GM12878 (cell line): ENCODE results near the gene CXCR1. TPM values are rescaled to one million over a fixed set of nuclear protein-coding genes. Genes with fewer than 3 reads are reported as not detected.

Experiments
- ATAC-seq: fragments of 200-7000 bp; cut with Tn5 transposase; 3 replicates; pipeline ENCODE4 v1.9.1; 2020; ENCODE audit warnings: mild to moderate bottlenecking, moderate library complexity
- BruUV-seq: library from RNA; stranded (reverse); fragments of 400-500 nt; replicated peaks from 2 replicates; lab custom pipeline; 2021; lab: Mats Ljungman, UMichigan
- CTCF ChIA-PET: fragments of 300-600 bp; sonication (Branson Sonifier 250); formaldehyde crosslinking; extraction: SDS; loops from one replicate; lab custom pipeline; 2021; ENCODE audit warnings: inconsistent platforms; lab: Yijun Ruan, JAX
- POLR2A ChIA-PET: fragments of 350-600 bp; formaldehyde crosslinking; extraction: SDS; loops from one replicate; lab custom pipeline; 2021; ENCODE audit warnings: inconsistent platforms; lab: Charles Lee
- RAD21 ChIA-PET: fragments of 300-600 bp; sonication (Branson Sonifier 250); formaldehyde crosslinking; loops from one replicate; lab custom pipeline; 2023; ENCODE audit warnings: antibody characterized with exemption; ENCODE audit not compliant: unreplicated experiment; lab: Charles Lee
- SMC1A ChIA-PET: fragments of 300-600 bp; sonication (Branson Sonifier 250); formaldehyde crosslinking; loops from one replicate; lab custom pipeline; 2023; ENCODE audit not compliant: unreplicated experiment, uncharacterized antibody; lab: Charles Lee
- DNase-seq: peaks from one replicate; pipeline ENCODE4 v3.0.0-alpha.2; 2011; ENCODE audit warnings: low read depth, low spot score
- FAIRE-seq: peaks from 3 replicates; lab custom pipeline; 2011; peaks lifted over from hg19 to GRCh38; lab: Jason Lieb, UNC
- H2AFZ ChIP-seq: 2 replicates; pipeline ENCODE4 v1.6.0; 2011; ENCODE audit warnings: low read depth, low read length, control low read depth; ENCODE audit not compliant: control insufficient read depth
- H3K27ac ChIP-seq: 2 replicates; pipeline ENCODE4 v1.5.1; 2011; ENCODE audit warnings: control low read depth; ENCODE audit not compliant: control insufficient read depth, insufficient read depth
- H3K27me3 ChIP-seq, 2 experiments: replicated peaks in 1 of 2; 2 replicates each; pipeline versions ENCODE4 v1.6.0 to v1.6.1; 2011; ENCODE audit warnings: low read length in 1 of 2; ENCODE audit not compliant: control insufficient read depth in 2 of 2, insufficient read depth in 2 of 2
- H3K36me3 ChIP-seq, 2 experiments: 2 replicates each; pipeline ENCODE4 v1.5.1; 2011; ENCODE audit warnings: low read length in 1 of 2; ENCODE audit not compliant: control insufficient read depth in 2 of 2, insufficient read depth in 2 of 2
- H3K4me1 ChIP-seq: 2 replicates; pipeline ENCODE4 v1.6.1; 2011; ENCODE audit warnings: mild to moderate bottlenecking, low read length, moderate library complexity, mixed read lengths; ENCODE audit not compliant: control insufficient read depth, insufficient read depth
- H3K4me2 ChIP-seq: 2 replicates; pipeline ENCODE4 v1.6.0; 2011; ENCODE audit warnings: control low read depth; ENCODE audit not compliant: control insufficient read depth, insufficient read depth
- H3K4me3 ChIP-seq: fragments of 200-600 bp; sonication (generic); 2 replicates; pipeline ENCODE4 v1.5.1; 2016
- H3K79me2 ChIP-seq: 2 replicates; pipeline ENCODE4 v1.6.0; 2011; ENCODE audit warnings: low read length; ENCODE audit not compliant: control insufficient read depth, insufficient read depth
- H3K9ac ChIP-seq: 2 replicates; pipeline ENCODE4 v1.8.0; 2011; ENCODE audit warnings: low read length, control low read depth, mixed read lengths; ENCODE audit not compliant: control insufficient read depth, insufficient read depth
- H3K9me3 ChIP-seq: replicated peaks from 3 replicates; pipeline ENCODE4 v1.5.1; 2011; ENCODE audit warnings: mild to moderate bottlenecking, low read length; ENCODE audit not compliant: control insufficient read depth, insufficient read depth
- H4K20me1 ChIP-seq: 2 replicates; pipeline ENCODE4 v1.6.0; 2011; ENCODE audit not compliant: control insufficient read depth, insufficient read depth
- ASH2L ChIP-seq: fragments of 300-600, 200-600 bp; sonication (generic); IDR thresholded peaks from 2 replicates; pipeline ENCODE4 v1.6.1; 2017; ENCODE audit warnings: low read depth, mild to moderate bottlenecking, borderline replicate concordance
- ATF7 ChIP-seq: fragments of 450-650 bp; IDR thresholded peaks from 2 replicates; pipeline ENCODE4 v1.6.1; 2016; ENCODE audit warnings: low read depth, mild to moderate bottlenecking
- BHLHE40 ChIP-seq, 2 experiments: fragments of 450-650 bp in 1 of 2; IDR thresholded peaks; 2 replicates each; pipeline ENCODE4 v1.6.1; 2011 to 2017; ENCODE audit warnings: low read depth in 2 of 2, borderline replicate concordance in 1 of 2, improper control_type of control experiment in 1 of 2, low read length in 1 of 2, mild to moderate bottlenecking in 1 of 2
- CTCF ChIP-seq, 3 experiments: IDR thresholded peaks in 2 of 3; conservative IDR thresholded peaks in 1 of 3; 2 replicates each; pipeline ENCODE4 v1.5.1; 2011; ENCODE audit warnings: low read depth in 3 of 3, low read length in 3 of 3, mild to moderate bottlenecking in 3 of 3, control low read depth in 2 of 3, moderate library complexity in 2 of 3, inconsistent platforms in 1 of 3, mixed read lengths in 1 of 3; ENCODE audit not compliant: control insufficient read depth in 2 of 3, insufficient read depth in 1 of 3; ENCODE audit errors: extremely low read depth in 1 of 3
- EED ChIP-seq: sonication (generic); IDR thresholded peaks from 2 replicates; pipeline ENCODE4 v1.6.1; 2016; ENCODE audit warnings: antibody characterized with exemption, low read depth
- EGR1 ChIP-seq, 2 experiments: IDR thresholded peaks; 1 replicate in 1 of 2; 2 replicates in 1 of 2; pipeline ENCODE4 v1.6.1; 2011 to 2012; ENCODE audit warnings: low read depth in 2 of 2, low read length in 2 of 2, borderline replicate concordance in 1 of 2, mild to moderate bottlenecking in 1 of 2, moderate library complexity in 1 of 2
- ETV6 ChIP-seq, 2 experiments: fragments of 450-650 bp in 1 of 2; IDR thresholded peaks in 1 of 2; conservative IDR thresholded peaks in 1 of 2; 2 replicates each; pipeline ENCODE4 v1.6.1; 2014; ENCODE audit warnings: antibody characterized with exemption in 1 of 2, borderline replicate concordance in 1 of 2, low read depth in 1 of 2, mild to moderate bottlenecking in 1 of 2, moderate library complexity in 1 of 2
- FOXM1 ChIP-seq: IDR thresholded peaks from 2 replicates; pipeline ENCODE4 v1.6.1; 2012; ENCODE audit warnings: low read depth, mild to moderate bottlenecking, inconsistent platforms, low read length, moderate library complexity
- IKZF1 ChIP-seq: fragments of 450-650 bp; conservative IDR thresholded peaks from 2 replicates; pipeline ENCODE4 v1.6.1; 2017; ENCODE audit warnings: antibody characterized with exemption, mild to moderate bottlenecking
- IKZF2 ChIP-seq, 2 experiments: fragments of 450-650 bp; IDR thresholded peaks; 2 replicates each; pipeline ENCODE4 v1.6.1; 2017; ENCODE audit warnings: mild to moderate bottlenecking in 2 of 2, moderate library complexity in 2 of 2
- NFIC ChIP-seq: IDR thresholded peaks from 2 replicates; pipeline ENCODE4 v1.6.1; 2012; ENCODE audit warnings: low read depth, mild to moderate bottlenecking, inconsistent platforms, low read length, moderate library complexity
- RAD21 ChIP-seq: IDR thresholded peaks from 2 replicates; pipeline ENCODE4 v1.6.1; 2011; ENCODE audit warnings: mild to moderate bottlenecking, low read depth, low read length, moderate library complexity; ENCODE audit not compliant: insufficient read depth
- RAD51 ChIP-seq: fragments of 450-650 bp; IDR thresholded peaks from 2 replicates; pipeline ENCODE4 v1.6.1; 2016; ENCODE audit warnings: moderate library complexity, mild to moderate bottlenecking, inconsistent platforms
- SMC3 ChIP-seq: IDR thresholded peaks from 2 replicates; pipeline ENCODE4 v1.6.1; 2011; ENCODE audit warnings: low read length, improper control_type of control experiment, borderline replicate concordance
- SP1 ChIP-seq: IDR thresholded peaks from one replicate; pipeline ENCODE4 v1.6.1; 2011; ENCODE audit warnings: low read depth, low read length
- TCF12 ChIP-seq: IDR thresholded peaks from 2 replicates; pipeline ENCODE4 v1.6.1; 2011; ENCODE audit warnings: low read depth, mild to moderate bottlenecking, low read length
- USF1 ChIP-seq: IDR thresholded peaks from 2 replicates; pipeline ENCODE4 v1.6.1; 2011; ENCODE audit warnings: borderline replicate concordance, low read depth, mild to moderate bottlenecking, moderate library complexity, mixed read lengths, low read length; ENCODE audit not compliant: insufficient read depth; ENCODE audit errors: extremely low read length
- YY1 ChIP-seq: IDR thresholded peaks from 2 replicates; pipeline ENCODE4 v1.6.1; 2011; ENCODE audit warnings: low read depth, mild to moderate bottlenecking, low read length
- ZBED1 ChIP-seq: IDR thresholded peaks from 2 replicates; pipeline ENCODE4 v1.6.1; 2016; ENCODE audit warnings: borderline replicate concordance
- ZSCAN29 ChIP-seq: fragments of 450-650 bp; IDR thresholded peaks from 2 replicates; pipeline ENCODE4 v1.6.1; 2017; ENCODE audit warnings: mild to moderate bottlenecking, moderate library complexity
- WGBS: methylation state at CpG from one replicate; pipeline ENCODE4 v1.1.6; 2016; ENCODE audit warnings: low lambda C conversion rate; ENCODE audit not compliant: insufficient replicate concordance, insufficient coverage; ENCODE audit errors: missing lambda C conversion rate; 5-methylcytosine and 5-hydroxymethylcytosine counted together
- in situ Hi-C: fragments of 300-500 bp; cut with MboI; formaldehyde crosslinking; loops from 9 replicates; pipeline ENCODE4 v1.14.3; 2018; ENCODE audit warnings: mixed read lengths
- intact Hi-C: fragments of 100-400 bp; cut with micrococcal nuclease; formaldehyde crosslinking; loops from one replicate; pipeline ENCODE4 v1.14.2; 2022; ENCODE audit not compliant: unreplicated experiment
- polyA plus RNA-seq, 11 experiments: library from polyadenylated mRNA; depleted of rRNA in 4 of 11; unstranded in 6 of 11; stranded (reverse) in 5 of 11; fragments of >200 nt; fragmentation: Nextera tagmentation in 4 of 11; fragmentation: Illumina TruSeq in 1 of 11; extraction: Ambion mirVana in 4 of 11; extraction: Trizol in 1 of 11; gene quantifications; 1 replicate in 1 of 11; 2 replicates in 10 of 11; pipeline versions ENCODE4 v1.2.1 to v1.2.3, GENCODE V29; 2011 to 2016; ENCODE audit warnings: inconsistent platforms in 2 of 11, missing spikeins in 2 of 11, low read depth in 1 of 11
- total RNA-seq, 4 experiments: library from RNA; depleted of rRNA in 3 of 4; stranded (reverse); fragments of >200 nt in 3 of 4; fragmentation: Illumina TruSeq in 1 of 4; extraction: Trizol in 1 of 4; gene quantifications; 2 replicates each; pipeline versions ENCODE4 v1.2.1 to v1.2.3, GENCODE V29; 2013 to 2021

Gene CXCR1
- total and polyA plus RNA-seq, 10 of the 15 experiments (the other 5 are each of a cell fraction or from before 2014, with no cell fraction given), result not detected

GRCh38 chr2:218186355-218186766 is 19.6 kb upstream of the CXCR1 start:
- ChIA-PET SMC1A (interaction anchor here (1.1 to 1.9 kb wide), 3 partner anchors 37 to 84 kb away, joined by 4 to 15 read pairs (median 5); partner anchors contain the start of genes AAMP and PNKD), POLR2A (no interaction called here), CTCF (interaction anchor here (1.0 to 3.8 kb wide), 5 partner anchors 43 to 86 kb away, joined by 3 to 22 read pairs (median 8); no protein-coding TSS in a partner anchor), RAD21 (interaction anchor here (1.0 kb wide), 1 partner anchor 85 kb away, joined by 3 read pairs; no protein-coding TSS in a partner anchor)
- Histone ChIP-seq H4K20me1 (no peaks in the 10 kb centered on the region), H3K36me3 (no peaks in the 10 kb centered on the region), H3K9ac (no peak overlapping the region), H3K27me3 (peaks cover 0 to 1% of the 10 kb centered on the region in 2 experiments; a peak in 3 of 4 replicates), H3K4me1 (no peaks in the 10 kb centered on the region), H2AFZ (no peak overlapping the region; the same call in 1 of the 2 replicates), H3K79me2 (no peaks in the 10 kb centered on the region), H3K4me3 (no peak overlapping the region), H3K27ac (no peak overlapping the region), H3K9me3 (no peaks in the 10 kb centered on the region; the same call in 2 of the 3 replicates), H3K4me2 (no peak overlapping the region)
- BruUV-seq, result no TSS peak
- FAIRE-seq, result peak; percentile 75
- in situ Hi-C loops, result loop anchor here (5.0 kb wide), 1 partner anchor 71 kb away; no protein-coding TSS in a partner anchor
- intact Hi-C loops, result loop anchor here (1.0 to 10.0 kb wide), 4 partner anchors 56 to 168 kb away; partner anchors contain the start of genes AAMP, CATIP and PNKD
- ATAC-seq, result peak; percentile 96
- WGBS, result 38% methylated on average over 8 of the region's 8 CpGs
- peak; percentile 25 for DNase-seq
- 0 out of 4 replicates have a peak, but pooled peaks of 1 of the 2 experiments have one; percentile 26 for TF ChIP-seq BHLHE40 (IDR thresholded peaks at IDR 0.05; ENCODE audit: borderline replicate concordance in 1 of 2, low read depth in 2 of 2, low read length in 1 of 2)
- TF ChIP-seq YY1, result 0 out of 2 replicates have a peak, but pooled peaks have one; percentile 45
- TF ChIP-seq ASH2L, result no peak
- TF ChIP-seq ATF7, result no peak
- peak; percentile 82 to 86 (median 85) for TF ChIP-seq CTCF (IDR thresholded peaks at IDR 0.05 in 2 of 3, conservative IDR thresholded peaks at IDR 0.05 in 1 of 3; ENCODE audit: control insufficient read depth in 2 of 3, extremely low read depth in 1 of 3, insufficient read depth in 1 of 3, low read depth in 3 of 3, low read length in 3 of 3)
- TF ChIP-seq ETV6 (conservative IDR thresholded peaks at IDR 0.05 in 1 of 2, IDR thresholded peaks at IDR 0.05 in 1 of 2; ENCODE audit: borderline replicate concordance in 1 of 2, low read depth in 1 of 2), result 0 out of 4 replicates have a peak, but pooled peaks of 1 of the 2 experiments have one; percentile 29
- TF ChIP-seq NFIC, result no peak
- TF ChIP-seq IKZF1, result peak; percentile 48; the same call in 1 of the 2 replicates
- TF ChIP-seq RAD21, result peak; percentile 78
- no peak for TF ChIP-seq ZSCAN29
- TF ChIP-seq ZBED1, result no peak
- no peak for TF ChIP-seq SP1
- no peak for TF ChIP-seq RAD51
- no peak for TF ChIP-seq USF1
- no peak for TF ChIP-seq EED
- TF ChIP-seq EGR1 (IDR thresholded peaks at IDR 0.05; ENCODE audit: borderline replicate concordance in 1 of 2, low read depth in 2 of 2, low read length in 2 of 2), result no peak
- TF ChIP-seq IKZF2 (IDR thresholded peaks at IDR 0.05), result peak; percentile 23 to 46; a peak in 1 of 4 replicates
- TF ChIP-seq FOXM1, result no peak
- peak; percentile 64; the same call in 1 of the 2 replicates for TF ChIP-seq SMC3
- peak; percentile 81; the same call in 1 of the 2 replicates for TF ChIP-seq TCF12
